T-helper 2 cell treated with Interferon-gamma antibody and Interleukin-4, amounts not matched to agents 5 μg/mL and 100 μg/mL, for 36 hours (primary cell): Measurements from ENCODE around the gene PTPRN2.

ENCODE experiments used
- DNase-seq: peaks from one replicate; pipeline ENCODE4 v3.0.0; 2021; ENCODE audit warnings: low spot score
- H3K27ac Mint-ChIP-seq: one replicate; pipeline ENCODE4 v1.8.0; 2021; ENCODE audit warnings: mild to moderate bottlenecking, mixed read lengths
- H3K27me3 Mint-ChIP-seq: one replicate; pipeline ENCODE4 v1.8.0; 2021; ENCODE audit warnings: low read depth, mixed read lengths
- H3K36me3 Mint-ChIP-seq: one replicate; pipeline ENCODE4 v1.8.0; 2021; ENCODE audit warnings: low read depth, mixed read lengths
- H3K4me1 Mint-ChIP-seq: one replicate; pipeline ENCODE4 v1.8.0; 2021; ENCODE audit warnings: low read depth, mixed read lengths
- H3K4me3 Mint-ChIP-seq: one replicate; pipeline ENCODE4 v1.8.0; 2022; ENCODE audit warnings: mild to moderate bottlenecking, moderate library complexity, mixed read lengths
- H3K9me3 Mint-ChIP-seq: one replicate; pipeline ENCODE4 v1.8.0; 2021; ENCODE audit warnings: mixed read lengths

PTPRN2 gene

GRCh38 chr7:158251061-158251965 lies 336.3 kb downstream of the PTPRN2 start:
- H3K4me3 Mint-ChIP-seq, result no peak overlapping the region
- H3K9me3 Mint-ChIP-seq, result peaks cover 15% of the 10 kb centered on the region
- H3K27me3 Mint-ChIP-seq, result no peaks in the 10 kb centered on the region
- H3K36me3 Mint-ChIP-seq, result no peaks in the 10 kb centered on the region
- no peak overlapping the region for H3K27ac Mint-ChIP-seq
- DNase-seq, result no peak
- no peaks in the 10 kb centered on the region for H3K4me1 Mint-ChIP-seq

- Mint-ChIP-seq H3K27me3 (no peaks in the 10 kb centered on the region), H3K27ac (no peak overlapping the region), H3K36me3 (no peaks in the 10 kb centered on the region), H3K9me3 (peaks cover 20% of the 10 kb centered on the region), H3K4me1 (no peaks in the 10 kb centered on the region), H3K4me3 (no peak overlapping the region)
- DNase-seq, result no peak
These were observed 337.9 kb downstream of the PTPRN2 start for GRCh38 chr7:158249692-158250091.

- DNase-seq, result no peak
- Mint-ChIP-seq H3K9me3 (peaks cover 20% of the 10 kb centered on the region), H3K4me3 (no peak overlapping the region), H3K4me1 (no peaks in the 10 kb centered on the region), H3K27ac (no peak overlapping the region), H3K27me3 (no peaks in the 10 kb centered on the region), H3K36me3 (no peaks in the 10 kb centered on the region)
These were observed 338.8 kb downstream of the PTPRN2 start for GRCh38 chr7:158248816-158249215.

- H3K9me3 Mint-ChIP-seq, result peaks cover 21% of the 10 kb centered on the region
- no peaks in the 10 kb centered on the region for H3K36me3 Mint-ChIP-seq
- H3K4me1 Mint-ChIP-seq, result no peaks in the 10 kb centered on the region
- H3K27me3 Mint-ChIP-seq, result no peaks in the 10 kb centered on the region
- no peak overlapping the region for H3K4me3 Mint-ChIP-seq
- no peak for DNase-seq
- no peak overlapping the region for H3K27ac Mint-ChIP-seq
These were observed 339.7 kb downstream of the PTPRN2 start for GRCh38 chr7:158247758-158248487.

GRCh38 chr7:158246960-158247673 lies 340.5 kb downstream of the PTPRN2 start:
- H3K27me3 Mint-ChIP-seq, result no peaks in the 10 kb centered on the region
- H3K36me3 Mint-ChIP-seq, result no peaks in the 10 kb centered on the region
- H3K9me3 Mint-ChIP-seq, result peaks cover 24% of the 10 kb centered on the region
- no peaks in the 10 kb centered on the region for H3K4me1 Mint-ChIP-seq
- DNase-seq, result no peak
- H3K27ac Mint-ChIP-seq, result no peak overlapping the region
- H3K4me3 Mint-ChIP-seq, result no peak overlapping the region

GRCh38 chr7:158246272-158246959 lies 341.2 kb downstream of the PTPRN2 start:
- Mint-ChIP-seq H3K9me3 (peaks cover 22% of the 10 kb centered on the region), H3K27ac (no peak overlapping the region), H3K4me3 (no peak overlapping the region), H3K27me3 (no peaks in the 10 kb centered on the region), H3K4me1 (no peaks in the 10 kb centered on the region), H3K36me3 (no peaks in the 10 kb centered on the region)
- no peak for DNase-seq

GRCh38 chr7:158245724-158246041 lies 341.9 kb downstream of the PTPRN2 start:
- Mint-ChIP-seq H3K27me3 (no peaks in the 10 kb centered on the region), H3K9me3 (peaks cover 14% of the 10 kb centered on the region), H3K4me3 (no peak overlapping the region), H3K27ac (no peak overlapping the region), H3K36me3 (no peaks in the 10 kb centered on the region), H3K4me1 (no peaks in the 10 kb centered on the region)
- no peak for DNase-seq

GRCh38 chr7:158244873-158245723 lies 342.5 kb downstream of the PTPRN2 start:
- Mint-ChIP-seq H3K27me3 (no peaks in the 10 kb centered on the region), H3K27ac (no peak overlapping the region)
- DNase-seq, result no peak

GRCh38 chr7:158244430-158244829 lies 343.2 kb downstream of the PTPRN2 start:
- H3K4me3 Mint-ChIP-seq, result no peak overlapping the region
- peaks cover 16% of the 10 kb centered on the region for H3K9me3 Mint-ChIP-seq
- H3K27me3 Mint-ChIP-seq, result no peaks in the 10 kb centered on the region
- no peaks in the 10 kb centered on the region for H3K4me1 Mint-ChIP-seq
- H3K36me3 Mint-ChIP-seq, result no peaks in the 10 kb centered on the region
- DNase-seq, result no peak
- no peak overlapping the region for H3K27ac Mint-ChIP-seq

More at GRCh38 chr7:158244873-158245723, 342.5 kb downstream of the PTPRN2 start:
- peaks cover 10% of the 10 kb centered on the region for H3K9me3 Mint-ChIP-seq
- no peak overlapping the region for H3K4me3 Mint-ChIP-seq
- no peaks in the 10 kb centered on the region for H3K4me1 Mint-ChIP-seq
- no peaks in the 10 kb centered on the region for H3K36me3 Mint-ChIP-seq

GRCh38 chr7:158241919-158242318 lies 345.7 kb downstream of the PTPRN2 start:
- H3K4me1 Mint-ChIP-seq, result no peaks in the 10 kb centered on the region
- H3K27ac Mint-ChIP-seq, result no peak overlapping the region
- DNase-seq, result no peak
- no peaks in the 10 kb centered on the region for H3K27me3 Mint-ChIP-seq
- no peak overlapping the region for H3K4me3 Mint-ChIP-seq
- peaks cover 17% of the 10 kb centered on the region for H3K9me3 Mint-ChIP-seq
- H3K36me3 Mint-ChIP-seq, result no peaks in the 10 kb centered on the region

GRCh38 chr7:158240801-158241200 lies 346.8 kb downstream of the PTPRN2 start:
- H3K36me3 Mint-ChIP-seq, result no peaks in the 10 kb centered on the region
- peaks cover 12% of the 10 kb centered on the region for H3K9me3 Mint-ChIP-seq
- no peak overlapping the region for H3K4me3 Mint-ChIP-seq
- no peaks in the 10 kb centered on the region for H3K27me3 Mint-ChIP-seq
- H3K4me1 Mint-ChIP-seq, result no peaks in the 10 kb centered on the region
- H3K27ac Mint-ChIP-seq, result no peak overlapping the region
- DNase-seq, result no peak

- H3K27me3 Mint-ChIP-seq, result no peaks in the 10 kb centered on the region
- H3K27ac Mint-ChIP-seq, result no peak overlapping the region
- H3K9me3 Mint-ChIP-seq, result peaks cover 21% of the 10 kb centered on the region
- H3K4me1 Mint-ChIP-seq, result no peaks in the 10 kb centered on the region
- no peak overlapping the region for H3K4me3 Mint-ChIP-seq
- no peak for DNase-seq
- H3K36me3 Mint-ChIP-seq, result no peaks in the 10 kb centered on the region
These were observed 348.2 kb downstream of the PTPRN2 start for GRCh38 chr7:158239290-158239981.
